Measurements from ENCODE around the gene HABP2.

The HABP2 gene

GRCh38 chr10:113616244-113617074 lies 63.6 kb downstream of the HABP2 start:
- Histone ChIP-seq H3K79me2 (ENCODE audit: control insufficient read depth, insufficient read depth, low read length, unreplicated experiment) (no peaks in the 10 kb centered on the region), H3K27me3 (ENCODE audit: insufficient read depth, low read length) (peaks cover 98% of the 10 kb centered on the region), H3K36me3 (ENCODE audit: insufficient read depth, low read length) (no peaks in the 10 kb centered on the region), H3K27ac (ENCODE audit: low read depth, low read length) (no peak overlapping the region), H2AFZ (ENCODE audit: low read length, unreplicated experiment) (no peak overlapping the region), H3K4me1 (ENCODE audit: control insufficient read depth, insufficient read depth, low read length, unreplicated experiment) (no peaks in the 10 kb centered on the region), H3K4me3 (ENCODE audit: low read depth, low read length) (no peak overlapping the region)

GRCh38 chr10:113617086-113617485 lies 64.2 kb downstream of the HABP2 start:
- Histone ChIP-seq H3K27me3 (ENCODE audit: insufficient read depth, low read length) (peaks cover 98% of the 10 kb centered on the region), H3K4me1 (ENCODE audit: control insufficient read depth, insufficient read depth, low read length, unreplicated experiment) (no peaks in the 10 kb centered on the region), H3K79me2 (ENCODE audit: control insufficient read depth, insufficient read depth, low read length, unreplicated experiment) (no peaks in the 10 kb centered on the region), H3K36me3 (ENCODE audit: insufficient read depth, low read length) (no peaks in the 10 kb centered on the region), H3K27ac (ENCODE audit: low read depth, low read length) (no peak overlapping the region), H2AFZ (ENCODE audit: low read length, unreplicated experiment) (no peak overlapping the region), H3K4me3 (ENCODE audit: low read depth, low read length) (no peak overlapping the region)

GRCh38 chr10:113618338-113618737 lies 65.5 kb downstream of the HABP2 start:
- Histone ChIP-seq H3K27ac (ENCODE audit: low read depth, low read length) (no peak overlapping the region), H3K27me3 (ENCODE audit: insufficient read depth, low read length) (peaks cover 99% of the 10 kb centered on the region), H3K4me3 (ENCODE audit: low read depth, low read length) (no peak overlapping the region), H3K36me3 (ENCODE audit: insufficient read depth, low read length) (no peaks in the 10 kb centered on the region), H2AFZ (ENCODE audit: low read length, unreplicated experiment) (no peak overlapping the region), H3K4me1 (ENCODE audit: control insufficient read depth, insufficient read depth, low read length, unreplicated experiment) (no peaks in the 10 kb centered on the region), H3K79me2 (ENCODE audit: control insufficient read depth, insufficient read depth, low read length, unreplicated experiment) (no peaks in the 10 kb centered on the region)

- H3K36me3 ChIP-seq (ENCODE audit: insufficient read depth, low read length): no peaks in the 10 kb centered on the region
- no peak overlapping the region for H3K27ac ChIP-seq (ENCODE audit: low read depth, low read length)
- no peaks in the 10 kb centered on the region for H3K4me1 ChIP-seq (ENCODE audit: control insufficient read depth, insufficient read depth, low read length, unreplicated experiment)
- no peaks in the 10 kb centered on the region for H3K79me2 ChIP-seq (ENCODE audit: control insufficient read depth, insufficient read depth, low read length, unreplicated experiment)
- H3K4me3 ChIP-seq (ENCODE audit: low read depth, low read length): no peak overlapping the region
- H2AFZ ChIP-seq (ENCODE audit: low read length, unreplicated experiment): no peak overlapping the region
- peaks cover 99% of the 10 kb centered on the region for H3K27me3 ChIP-seq (ENCODE audit: insufficient read depth, low read length)
Measured at GRCh38 chr10:113619401-113619800, 66.5 kb downstream of the HABP2 start.

GRCh38 chr10:113620511-113620910 lies 67.7 kb downstream of the HABP2 start:
- Histone ChIP-seq H2AFZ (ENCODE audit: low read length, unreplicated experiment) (no peak overlapping the region), H3K36me3 (ENCODE audit: insufficient read depth, low read length) (no peaks in the 10 kb centered on the region), H3K4me1 (ENCODE audit: control insufficient read depth, insufficient read depth, low read length, unreplicated experiment) (no peaks in the 10 kb centered on the region), H3K27ac (ENCODE audit: low read depth, low read length) (no peak overlapping the region), H3K27me3 (ENCODE audit: insufficient read depth, low read length) (peaks cover 99% of the 10 kb centered on the region), H3K4me3 (ENCODE audit: low read depth, low read length) (no peak overlapping the region), H3K79me2 (ENCODE audit: control insufficient read depth, insufficient read depth, low read length, unreplicated experiment) (no peaks in the 10 kb centered on the region)

GRCh38 chr10:113620936-113621335 lies 68.1 kb downstream of the HABP2 start:
- no peak overlapping the region for H3K27ac ChIP-seq (ENCODE audit: low read depth, low read length)
- H2AFZ ChIP-seq (ENCODE audit: low read length, unreplicated experiment): no peak overlapping the region
- peaks cover 98% of the 10 kb centered on the region for H3K27me3 ChIP-seq (ENCODE audit: insufficient read depth, low read length)
- H3K36me3 ChIP-seq (ENCODE audit: insufficient read depth, low read length): no peaks in the 10 kb centered on the region
- H3K4me3 ChIP-seq (ENCODE audit: low read depth, low read length): no peak overlapping the region
- no peaks in the 10 kb centered on the region for H3K79me2 ChIP-seq (ENCODE audit: control insufficient read depth, insufficient read depth, low read length, unreplicated experiment)
- H3K4me1 ChIP-seq (ENCODE audit: control insufficient read depth, insufficient read depth, low read length, unreplicated experiment): no peaks in the 10 kb centered on the region

GRCh38 chr10:113621799-113622198 lies 68.9 kb downstream of the HABP2 start:
- Histone ChIP-seq H3K79me2 (ENCODE audit: control insufficient read depth, insufficient read depth, low read length, unreplicated experiment) (no peaks in the 10 kb centered on the region), H3K27me3 (ENCODE audit: insufficient read depth, low read length) (peaks cover 99% of the 10 kb centered on the region), H3K4me3 (ENCODE audit: low read depth, low read length) (no peak overlapping the region), H3K36me3 (ENCODE audit: insufficient read depth, low read length) (no peaks in the 10 kb centered on the region), H3K27ac (ENCODE audit: low read depth, low read length) (no peak overlapping the region), H2AFZ (ENCODE audit: low read length, unreplicated experiment) (no peak overlapping the region), H3K4me1 (ENCODE audit: control insufficient read depth, insufficient read depth, low read length, unreplicated experiment) (no peaks in the 10 kb centered on the region)

- Histone ChIP-seq H3K36me3 (ENCODE audit: insufficient read depth, low read length) (no peaks in the 10 kb centered on the region), H3K27me3 (ENCODE audit: insufficient read depth, low read length) (peaks cover 99% of the 10 kb centered on the region), H3K4me3 (ENCODE audit: low read depth, low read length) (no peak overlapping the region)
Measured at GRCh38 chr10:113622831-113623230, 70.0 kb downstream of the HABP2 start.

GRCh38 chr10:113625461-113626186 lies 72.8 kb downstream of the HABP2 start:
- H3K27ac ChIP-seq (ENCODE audit: low read depth, low read length): no peak overlapping the region
- no peaks in the 10 kb centered on the region for H3K36me3 ChIP-seq (ENCODE audit: insufficient read depth, low read length)
- H3K79me2 ChIP-seq (ENCODE audit: control insufficient read depth, insufficient read depth, low read length, unreplicated experiment): no peaks in the 10 kb centered on the region
- H3K27me3 ChIP-seq (ENCODE audit: insufficient read depth, low read length): peaks cover 87% of the 10 kb centered on the region
- no peak overlapping the region for H3K4me3 ChIP-seq (ENCODE audit: low read depth, low read length)
- no peak overlapping the region for H2AFZ ChIP-seq (ENCODE audit: low read length, unreplicated experiment)
- no peaks in the 10 kb centered on the region for H3K4me1 ChIP-seq (ENCODE audit: control insufficient read depth, insufficient read depth, low read length, unreplicated experiment)

More at GRCh38 chr10:113622831-113623230, 70.0 kb downstream of the HABP2 start:
- Histone ChIP-seq H3K79me2 (ENCODE audit: control insufficient read depth, insufficient read depth, low read length, unreplicated experiment) (no peaks in the 10 kb centered on the region), H2AFZ (ENCODE audit: low read length, unreplicated experiment) (no peak overlapping the region), H3K27ac (ENCODE audit: low read depth, low read length) (no peak overlapping the region), H3K4me1 (ENCODE audit: control insufficient read depth, insufficient read depth, low read length, unreplicated experiment) (no peaks in the 10 kb centered on the region)

- peaks cover 85% of the 10 kb centered on the region for H3K27me3 ChIP-seq (ENCODE audit: insufficient read depth, low read length)
- no peaks in the 10 kb centered on the region for H3K79me2 ChIP-seq (ENCODE audit: control insufficient read depth, insufficient read depth, low read length, unreplicated experiment)
- H2AFZ ChIP-seq (ENCODE audit: low read length, unreplicated experiment): no peak overlapping the region
- no peak overlapping the region for H3K27ac ChIP-seq (ENCODE audit: low read depth, low read length)
- no peak overlapping the region for H3K4me3 ChIP-seq (ENCODE audit: low read depth, low read length)
- no peaks in the 10 kb centered on the region for H3K4me1 ChIP-seq (ENCODE audit: control insufficient read depth, insufficient read depth, low read length, unreplicated experiment)
- no peaks in the 10 kb centered on the region for H3K36me3 ChIP-seq (ENCODE audit: insufficient read depth, low read length)
Measured at GRCh38 chr10:113626809-113627355, 74.0 kb downstream of the HABP2 start.

Measured in ACC112 (cell line).